Measurements from ENCODE around the gene TDRD5.

DNA sequence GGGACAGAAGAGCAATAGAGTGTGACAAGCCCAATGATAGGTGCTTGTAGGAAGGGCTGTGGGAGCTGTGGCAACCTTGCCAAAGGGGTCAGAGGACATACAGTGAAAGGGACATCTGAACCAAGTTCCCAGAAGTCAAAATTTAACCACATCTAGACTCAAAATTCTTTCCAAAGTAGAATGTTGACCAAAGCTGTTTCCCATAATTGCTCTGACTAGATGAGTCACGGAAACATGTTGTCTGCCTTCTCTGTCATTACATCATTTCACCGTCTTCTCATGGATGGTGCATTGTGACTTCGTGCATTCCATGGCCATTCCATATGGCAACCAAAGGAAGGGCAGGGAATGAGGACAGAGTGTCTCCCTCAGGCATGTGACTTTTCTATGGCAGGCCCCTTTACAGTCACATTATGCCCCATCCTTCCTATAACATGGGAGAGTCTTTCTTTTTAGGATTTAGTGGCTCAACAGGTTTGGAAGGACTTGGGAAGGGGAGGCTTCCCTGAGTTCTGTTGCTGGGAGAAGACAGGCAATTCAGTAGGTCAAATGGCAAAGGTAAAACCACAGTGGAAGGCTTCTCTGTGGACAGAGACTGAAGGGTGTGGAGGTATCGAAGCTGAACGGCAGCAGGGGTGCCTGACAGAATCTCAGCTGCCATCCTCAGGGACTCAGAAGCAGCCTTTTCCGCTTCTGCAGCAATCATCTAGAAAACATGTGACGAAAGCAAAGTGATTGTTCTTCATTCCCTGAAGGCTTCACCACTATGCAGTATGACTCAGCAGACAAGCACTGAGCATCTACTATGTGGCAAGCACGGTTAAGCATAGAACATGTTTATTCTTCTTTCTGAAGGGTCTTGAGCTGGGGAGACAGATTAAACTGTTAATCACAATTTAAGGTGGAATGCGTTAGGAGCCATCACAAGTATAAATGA lies 40.6 kb upstream of the TDRD5 start:
- no peak for TF ChIP-seq TCF7 (CRISPR knock-in tag; IDR thresholded peaks at IDR 0.05; ENCODE audit: low read depth)
- TF ChIP-seq, protein P1, sequence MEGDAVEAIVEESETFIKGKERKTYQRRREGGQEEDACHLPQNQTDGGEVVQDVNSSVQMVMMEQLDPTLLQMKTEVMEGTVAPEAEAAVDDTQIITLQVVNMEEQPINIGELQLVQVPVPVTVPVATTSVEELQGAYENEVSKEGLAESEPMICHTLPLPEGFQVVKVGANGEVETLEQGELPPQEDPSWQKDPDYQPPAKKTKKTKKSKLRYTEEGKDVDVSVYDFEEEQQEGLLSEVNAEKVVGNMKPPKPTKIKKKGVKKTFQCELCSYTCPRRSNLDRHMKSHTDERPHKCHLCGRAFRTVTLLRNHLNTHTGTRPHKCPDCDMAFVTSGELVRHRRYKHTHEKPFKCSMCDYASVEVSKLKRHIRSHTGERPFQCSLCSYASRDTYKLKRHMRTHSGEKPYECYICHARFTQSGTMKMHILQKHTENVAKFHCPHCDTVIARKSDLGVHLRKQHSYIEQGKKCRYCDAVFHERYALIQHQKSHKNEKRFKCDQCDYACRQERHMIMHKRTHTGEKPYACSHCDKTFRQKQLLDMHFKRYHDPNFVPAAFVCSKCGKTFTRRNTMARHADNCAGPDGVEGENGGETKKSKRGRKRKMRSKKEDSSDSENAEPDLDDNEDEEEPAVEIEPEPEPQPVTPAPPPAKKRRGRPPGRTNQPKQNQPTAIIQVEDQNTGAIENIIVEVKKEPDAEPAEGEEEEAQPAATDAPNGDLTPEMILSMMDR (IDR thresholded peaks at IDR 0.05), result no peak
- TF ChIP-seq, protein P2, sequence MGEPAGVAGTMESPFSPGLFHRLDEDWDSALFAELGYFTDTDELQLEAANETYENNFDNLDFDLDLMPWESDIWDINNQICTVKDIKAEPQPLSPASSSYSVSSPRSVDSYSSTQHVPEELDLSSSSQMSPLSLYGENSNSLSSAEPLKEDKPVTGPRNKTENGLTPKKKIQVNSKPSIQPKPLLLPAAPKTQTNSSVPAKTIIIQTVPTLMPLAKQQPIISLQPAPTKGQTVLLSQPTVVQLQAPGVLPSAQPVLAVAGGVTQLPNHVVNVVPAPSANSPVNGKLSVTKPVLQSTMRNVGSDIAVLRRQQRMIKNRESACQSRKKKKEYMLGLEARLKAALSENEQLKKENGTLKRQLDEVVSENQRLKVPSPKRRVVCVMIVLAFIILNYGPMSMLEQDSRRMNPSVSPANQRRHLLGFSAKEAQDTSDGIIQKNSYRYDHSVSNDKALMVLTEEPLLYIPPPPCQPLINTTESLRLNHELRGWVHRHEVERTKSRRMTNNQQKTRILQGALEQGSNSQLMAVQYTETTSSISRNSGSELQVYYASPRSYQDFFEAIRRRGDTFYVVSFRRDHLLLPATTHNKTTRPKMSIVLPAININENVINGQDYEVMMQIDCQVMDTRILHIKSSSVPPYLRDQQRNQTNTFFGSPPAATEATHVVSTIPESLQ (CRISPR knock-in tag; IDR thresholded peaks at IDR 0.05), result no peak
- TF ChIP-seq, protein P3, sequence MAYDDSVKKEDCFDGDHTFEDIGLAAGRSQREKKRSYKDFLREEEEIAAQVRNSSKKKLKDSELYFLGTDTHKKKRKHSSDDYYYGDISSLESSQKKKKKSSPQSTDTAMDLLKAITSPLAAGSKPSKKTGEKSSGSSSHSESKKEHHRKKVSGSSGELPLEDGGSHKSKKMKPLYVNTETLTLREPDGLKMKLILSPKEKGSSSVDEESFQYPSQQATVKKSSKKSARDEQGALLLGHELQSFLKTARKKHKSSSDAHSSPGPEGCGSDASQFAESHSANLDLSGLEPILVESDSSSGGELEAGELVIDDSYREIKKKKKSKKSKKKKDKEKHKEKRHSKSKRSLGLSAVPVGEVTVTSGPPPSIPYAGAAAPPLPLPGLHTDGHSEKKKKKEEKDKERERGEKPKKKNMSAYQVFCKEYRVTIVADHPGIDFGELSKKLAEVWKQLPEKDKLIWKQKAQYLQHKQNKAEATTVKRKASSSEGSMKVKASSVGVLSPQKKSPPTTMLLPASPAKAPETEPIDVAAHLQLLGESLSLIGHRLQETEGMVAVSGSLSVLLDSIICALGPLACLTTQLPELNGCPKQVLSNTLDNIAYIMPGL (CRISPR knock-in tag; IDR thresholded peaks at IDR 0.05), result no peak
- TF ChIP-seq FOXP1 (CRISPR knock-in tag; IDR thresholded peaks at IDR 0.05; ENCODE audit: borderline replicate concordance), result no peak
- TF ChIP-seq ZNF317 (CRISPR knock-in tag; IDR thresholded peaks at IDR 0.05; ENCODE audit: borderline replicate concordance, low read depth), result no peak
- TF ChIP-seq ETV6 (CRISPR knock-in tag; IDR thresholded peaks at IDR 0.05), result no peak
- no peak for TF ChIP-seq MYBL2 (CRISPR knock-in tag; IDR thresholded peaks at IDR 0.05)

Measured in WTC11 (cell line).